ENCODE data around the gene DPYSL4. TPM values are rescaled to one million over a fixed set of nuclear protein-coding genes. Genes with fewer than 3 reads are reported as not detected.

DPYSL4 gene
- total RNA-seq, 3 donors from 2014 or later (not counting 1 experiment from before 2014, with no cell fraction given), result 0.40 to 1.3 (median 1.0) TPM

DNA sequence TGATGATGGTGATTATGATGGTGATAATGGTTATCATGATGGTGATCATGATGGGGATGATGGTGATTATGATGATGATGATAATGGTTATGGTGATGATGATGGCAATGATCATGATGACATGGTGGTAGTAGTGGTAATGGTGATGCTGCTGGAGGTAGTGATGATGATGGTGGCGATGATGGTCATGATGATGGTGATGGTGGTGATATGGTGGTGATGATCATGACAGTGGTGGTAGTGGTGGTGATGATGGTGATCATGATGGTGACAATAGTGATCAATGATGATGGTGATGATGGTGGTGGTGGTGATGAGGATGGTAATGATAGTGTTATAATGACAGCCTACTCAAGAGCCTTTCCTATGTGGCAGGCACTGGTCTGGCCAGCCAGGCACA is 31.8 kb upstream of the DPYSL4 start:
- DNase-seq (no peak), ATAC-seq (no peak)
- Histone ChIP-seq H3K27ac (ENCODE audit: low read length) (no peak overlapping the region), H3K4me1 (ENCODE audit: control insufficient read depth, insufficient read depth, low read length) (peaks cover 17% of the 10 kb centered on the region), H3K4me3 (ENCODE audit: low read length) (no peak overlapping the region), H3K27me3 (ENCODE audit: control insufficient read depth, insufficient read depth, low read length) (no peaks in the 10 kb centered on the region), H3K36me3 (ENCODE audit: control insufficient read depth, insufficient read depth, low read length) (no peaks in the 10 kb centered on the region), H3K9me3 (ENCODE audit: control insufficient read depth, insufficient read depth, low read length) (peaks cover 16% of the 10 kb centered on the region)
- TF ChIP-seq, protein P1, sequence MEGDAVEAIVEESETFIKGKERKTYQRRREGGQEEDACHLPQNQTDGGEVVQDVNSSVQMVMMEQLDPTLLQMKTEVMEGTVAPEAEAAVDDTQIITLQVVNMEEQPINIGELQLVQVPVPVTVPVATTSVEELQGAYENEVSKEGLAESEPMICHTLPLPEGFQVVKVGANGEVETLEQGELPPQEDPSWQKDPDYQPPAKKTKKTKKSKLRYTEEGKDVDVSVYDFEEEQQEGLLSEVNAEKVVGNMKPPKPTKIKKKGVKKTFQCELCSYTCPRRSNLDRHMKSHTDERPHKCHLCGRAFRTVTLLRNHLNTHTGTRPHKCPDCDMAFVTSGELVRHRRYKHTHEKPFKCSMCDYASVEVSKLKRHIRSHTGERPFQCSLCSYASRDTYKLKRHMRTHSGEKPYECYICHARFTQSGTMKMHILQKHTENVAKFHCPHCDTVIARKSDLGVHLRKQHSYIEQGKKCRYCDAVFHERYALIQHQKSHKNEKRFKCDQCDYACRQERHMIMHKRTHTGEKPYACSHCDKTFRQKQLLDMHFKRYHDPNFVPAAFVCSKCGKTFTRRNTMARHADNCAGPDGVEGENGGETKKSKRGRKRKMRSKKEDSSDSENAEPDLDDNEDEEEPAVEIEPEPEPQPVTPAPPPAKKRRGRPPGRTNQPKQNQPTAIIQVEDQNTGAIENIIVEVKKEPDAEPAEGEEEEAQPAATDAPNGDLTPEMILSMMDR (IDR thresholded peaks at IDR 0.05), result no peak
- no peak overlapping the region for H3K4me3 Mint-ChIP-seq
- H3K9me3 Mint-ChIP-seq, result peaks cover 3 to 9% of the 10 kb centered on the region in 2 donors
- no peaks in the 10 kb centered on the region for H3K36me3 Mint-ChIP-seq
- H3K27ac Mint-ChIP-seq, result no peak overlapping the region
- intact Hi-C loops (cut with micrococcal nuclease), result loop anchor here (5.0 kb wide), 1 partner anchor 253 kb away; the partner anchor contains the start of gene PPP2R2D
- no peaks in the 10 kb centered on the region for H3K27me3 Mint-ChIP-seq (ENCODE audit: low read depth in 2 of 2)
- WGBS (ENCODE audit: insufficient coverage), result 95% methylated on average over 1 of the region's 1 CpG
- H3K4me1 Mint-ChIP-seq, result peaks cover 7 to 18% of the 10 kb centered on the region in 2 donors

DNA sequence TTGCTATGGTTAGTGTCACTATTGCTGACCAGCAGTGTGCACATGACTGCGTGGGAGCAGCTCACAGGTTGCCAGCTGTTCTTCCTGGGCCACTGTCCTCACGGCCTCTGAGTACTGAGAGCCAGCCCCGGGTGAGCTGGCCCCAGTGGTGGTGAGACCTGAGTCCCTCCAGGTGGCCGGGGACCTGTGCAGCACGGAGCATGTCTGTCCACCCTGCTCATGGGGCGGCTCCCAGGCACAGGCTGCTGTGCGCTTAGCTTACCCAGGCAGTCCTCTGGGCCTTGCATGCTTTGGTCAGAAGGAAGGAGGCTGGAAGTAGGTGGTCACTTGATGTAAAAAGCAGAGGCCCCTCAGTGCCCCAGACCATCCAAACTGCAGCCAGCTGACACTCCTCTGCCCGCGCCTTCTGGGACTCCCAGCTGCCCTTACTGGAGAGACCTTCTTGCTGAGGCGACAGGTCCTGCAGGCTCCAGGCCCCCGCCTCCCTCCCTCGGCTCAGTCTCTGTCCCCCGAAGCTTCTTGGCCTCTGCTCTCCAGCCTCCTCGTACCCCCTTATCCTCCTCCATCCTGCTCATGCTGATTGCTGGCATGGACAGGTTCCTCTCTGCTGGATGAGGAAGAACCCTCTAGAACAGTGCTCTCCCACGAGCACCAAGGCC is 30.9 kb upstream of the DPYSL4 start:
- H3K36me3 Mint-ChIP-seq, result no peaks in the 10 kb centered on the region
- TF ChIP-seq, protein P1 (IDR thresholded peaks at IDR 0.05), result no peak
- intact Hi-C loops (cut with micrococcal nuclease), result loop anchor here (5.0 kb wide), 1 partner anchor 254 kb away; the partner anchor contains the start of gene PPP2R2D

DNA sequence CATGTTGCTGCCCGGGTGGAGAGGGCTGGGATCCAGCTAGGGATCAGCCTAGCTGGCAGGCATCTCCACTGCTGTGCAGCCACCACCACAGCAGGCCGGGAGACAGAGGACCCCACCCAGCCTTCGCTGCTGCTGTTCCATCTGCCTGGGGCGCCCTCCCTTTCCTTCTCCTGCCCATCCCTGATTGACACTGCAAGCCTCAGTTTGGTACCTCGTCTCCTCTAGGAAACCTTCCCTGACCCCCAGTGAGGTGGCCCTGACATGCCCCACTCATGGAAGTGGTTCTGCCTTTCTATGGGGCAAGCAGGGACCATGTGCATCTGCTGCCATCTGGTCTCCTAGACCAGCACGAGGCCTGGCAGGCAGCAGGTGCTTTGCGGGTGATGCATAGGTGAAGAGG is 30.4 kb upstream of the DPYSL4 start:
- DNase-seq (no peak), ATAC-seq (no peak)
- Histone ChIP-seq H3K27me3 (ENCODE audit: control insufficient read depth, insufficient read depth, low read length) (no peaks in the 10 kb centered on the region), H3K9me3 (ENCODE audit: control insufficient read depth, insufficient read depth, low read length) (peaks cover 16% of the 10 kb centered on the region), H3K4me3 (ENCODE audit: low read length) (no peak overlapping the region), H3K27ac (ENCODE audit: low read length) (no peak overlapping the region), H3K4me1 (ENCODE audit: control insufficient read depth, insufficient read depth, low read length) (peaks cover 25% of the 10 kb centered on the region), H3K36me3 (ENCODE audit: control insufficient read depth, insufficient read depth, low read length) (no peaks in the 10 kb centered on the region)
- 89% methylated on average over 7 of the region's 7 CpGs for WGBS (ENCODE audit: insufficient coverage)
- Mint-ChIP-seq H3K27ac (no peak overlapping the region), H3K27me3 (ENCODE audit: low read depth in 2 of 2) (no peaks in the 10 kb centered on the region), H3K4me1 (peaks cover 7 to 25% of the 10 kb centered on the region in 2 donors), H3K36me3 (no peaks in the 10 kb centered on the region), H3K4me3 (no peak overlapping the region), H3K9me3 (peaks cover 3 to 17% of the 10 kb centered on the region in 2 donors)
- TF ChIP-seq, protein P1 (IDR thresholded peaks at IDR 0.05), result no peak
- intact Hi-C loops (cut with micrococcal nuclease), result loop anchor here (5.0 kb wide), 1 partner anchor 254 kb away; the partner anchor contains the start of gene PPP2R2D

More for the DNA sequence above, 30.9 kb upstream of the DPYSL4 start:
- Histone ChIP-seq H3K27ac (ENCODE audit: low read length) (no peak overlapping the region), H3K9me3 (ENCODE audit: control insufficient read depth, insufficient read depth, low read length) (peaks cover 16% of the 10 kb centered on the region), H3K4me3 (ENCODE audit: low read length) (no peak overlapping the region), H3K27me3 (ENCODE audit: control insufficient read depth, insufficient read depth, low read length) (no peaks in the 10 kb centered on the region), H3K36me3 (ENCODE audit: control insufficient read depth, insufficient read depth, low read length) (no peaks in the 10 kb centered on the region), H3K4me1 (ENCODE audit: control insufficient read depth, insufficient read depth, low read length) (peaks cover 19% of the 10 kb centered on the region)
- H3K4me1 Mint-ChIP-seq, result peaks cover 7 to 22% of the 10 kb centered on the region in 2 donors
- ATAC-seq, result no peak
- peaks cover 3 to 12% of the 10 kb centered on the region in 2 donors for H3K9me3 Mint-ChIP-seq
- 83% methylated on average over 15 of the region's 15 CpGs for WGBS (ENCODE audit: insufficient coverage)
- no peak overlapping the region for H3K27ac Mint-ChIP-seq
- DNase-seq, result no peak
- no peak overlapping the region for H3K4me3 Mint-ChIP-seq
- H3K27me3 Mint-ChIP-seq (ENCODE audit: low read depth in 2 of 2), result no peaks in the 10 kb centered on the region

Data from natural killer cell (primary cell).